ENCODE results near the gene ERC2.

GRCh38 chr3:55616803-55617202 is 851.5 kb downstream of the ERC2 start:
- TF ChIP-seq CTCF (IDR thresholded peaks at IDR 0.05; ENCODE audit: insufficient read depth, low read depth, low read length), result no peak
- no peak for TF ChIP-seq EZH2 (IDR thresholded peaks at IDR 0.05; ENCODE audit: insufficient read depth, low read length)

Data from astrocyte (in vitro differentiated cells and primary cell).